Measurements from ENCODE around the gene PACS1. TPM values are rescaled to one million over a fixed set of nuclear protein-coding genes. Genes with fewer than 3 reads are reported as not detected.

PACS1 gene
- total RNA-seq, 1 experiment from 2014 or later: 33.5 TPM

- no peak for DNase-seq (ENCODE audit: unreplicated experiment)
- peaks cover 12% of the 10 kb centered on the region for H3K4me1 Mint-ChIP-seq (ENCODE audit: insufficient read depth, unreplicated experiment)
- CTCF ChIA-PET: interaction anchor here (0.6 to 1.7 kb wide), 5 partner anchors 13 to 297 kb away, joined by 3 to 7 read pairs (median 4); no protein-coding TSS in a partner anchor
- H3K36me3 Mint-ChIP-seq (ENCODE audit: insufficient read depth, unreplicated experiment): peaks cover 7% of the 10 kb centered on the region
- intact Hi-C loops (cut with micrococcal nuclease): loop anchor here (2.0 kb wide), 1 partner anchor 25 kb away; no protein-coding TSS in a partner anchor
- POLR2A ChIA-PET: interaction anchor here (0.7 to 4.6 kb wide), 17 partner anchors 8 to 151 kb away, joined by 3 to 27 read pairs (median 6); partner anchors contain the start of genes B4GAT1, BRMS1, MRPL11 and RAB1B
- TF ChIP-seq CTCF (IDR thresholded peaks at IDR 0.05; ENCODE audit: unreplicated experiment): no peak
- peak overlapping the region; percentile 95 for H3K27ac Mint-ChIP-seq (ENCODE audit: low read depth, unreplicated experiment)
- no peaks in the 10 kb centered on the region for H3K9me3 Mint-ChIP-seq (ENCODE audit: unreplicated experiment)
- BruUV-seq (replicated peaks): TSS peak; percentile 41
- peak overlapping the region; percentile 90 for H3K4me3 Mint-ChIP-seq (ENCODE audit: unreplicated experiment)
- H3K27me3 Mint-ChIP-seq (ENCODE audit: insufficient read depth, unreplicated experiment): peaks cover 10% of the 10 kb centered on the region
Observed at GRCh38 chr11:66287889-66288670, 218.0 kb downstream of the PACS1 start.

DNA sequence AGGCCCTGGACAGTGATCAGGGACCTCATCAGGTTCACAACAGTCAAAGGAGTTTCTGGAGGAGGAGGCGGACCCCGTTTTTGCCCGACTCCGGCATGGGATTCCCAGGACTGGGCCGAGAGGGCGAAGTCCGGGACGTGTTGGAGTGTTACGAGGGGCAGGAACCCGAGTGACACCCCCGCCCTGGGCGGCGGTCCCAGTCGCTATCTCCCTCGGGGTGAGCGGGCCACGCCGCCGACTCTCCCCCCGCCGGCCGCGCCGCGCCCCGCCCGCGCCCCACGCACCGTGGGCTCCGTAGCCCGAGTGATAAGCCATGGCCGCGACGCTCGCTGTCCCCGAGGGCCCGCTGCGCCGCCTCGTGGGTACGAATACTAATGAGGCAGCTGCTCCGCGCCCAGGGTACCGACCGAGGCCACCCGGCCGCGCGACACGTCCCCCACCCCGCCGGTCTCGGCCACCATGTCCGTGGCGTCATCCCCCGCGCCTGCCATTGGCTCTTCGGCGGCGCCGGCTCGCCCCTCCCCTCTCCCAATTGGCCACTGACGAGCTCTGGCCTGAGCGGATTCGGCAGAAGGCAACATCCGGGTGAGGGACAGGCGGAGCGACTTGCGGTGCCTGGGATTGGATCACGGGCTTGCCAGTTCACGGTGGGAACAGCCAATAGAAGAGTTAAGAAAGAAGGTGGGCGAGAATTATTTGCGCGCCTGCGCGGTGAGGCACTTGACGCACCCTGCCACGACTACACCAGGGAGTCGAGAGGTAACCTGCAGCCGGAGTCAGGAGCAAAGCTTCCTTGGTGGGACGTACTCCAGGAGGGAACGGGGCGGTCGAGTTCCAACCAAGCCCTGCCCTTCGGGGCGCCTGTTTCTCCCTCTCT is 218.8 kb downstream of the PACS1 start, which contains the start of gene YIF1A:
Gene YIF1A, minus strand, starts transcription at position 473 of the 877 bp plus-strand sequence. Its CDS starts 158 bp downstream, at position 315.
- BruUV-seq (replicated peaks): no TSS peak
- peaks cover 7% of the 10 kb centered on the region for H3K36me3 Mint-ChIP-seq (ENCODE audit: insufficient read depth, unreplicated experiment)
- CTCF ChIA-PET: interaction anchor here (0.5 to 1.7 kb wide), 7 partner anchors 22 to 296 kb away, joined by 3 to 7 read pairs (median 3); no protein-coding TSS in a partner anchor
- peaks cover 13% of the 10 kb centered on the region for H3K27me3 Mint-ChIP-seq (ENCODE audit: insufficient read depth, unreplicated experiment)
- POLR2A ChIA-PET: interaction anchor here (0.6 to 4.6 kb wide), 37 partner anchors 9 to 1913 kb away, joined by 3 to 27 read pairs (median 4); partner anchors contain the start of genes B4GAT1, BRMS1, CD248 and DPP3
- TF ChIP-seq CTCF (IDR thresholded peaks at IDR 0.05; ENCODE audit: unreplicated experiment): no peak
- peaks cover 12% of the 10 kb centered on the region for H3K4me1 Mint-ChIP-seq (ENCODE audit: insufficient read depth, unreplicated experiment)
- DNase-seq (ENCODE audit: unreplicated experiment): peak; percentile 99
- peak within 1 kb of the TSS; percentile 95 for H3K27ac Mint-ChIP-seq (ENCODE audit: low read depth, unreplicated experiment)
- no peaks in the 10 kb centered on the region for H3K9me3 Mint-ChIP-seq (ENCODE audit: unreplicated experiment)
- intact Hi-C loops (cut with micrococcal nuclease): loop anchor here (1.0 to 2.0 kb wide), 2 partner anchors 21 to 24 kb away; partner anchors contain the start of gene RAB1B
- peak within 1 kb of the TSS; percentile 90 for H3K4me3 Mint-ChIP-seq (ENCODE audit: unreplicated experiment)

GRCh38 chr11:66289548-66290329 is 219.7 kb downstream of the PACS1 start:
- H3K9me3 Mint-ChIP-seq (ENCODE audit: unreplicated experiment): no peaks in the 10 kb centered on the region
- DNase-seq (ENCODE audit: unreplicated experiment): no peak
- intact Hi-C loops (cut with micrococcal nuclease): loop anchor here (1.0 to 2.0 kb wide), 2 partner anchors 21 to 23 kb away; partner anchors contain the start of gene RAB1B

More at GRCh38 chr11:66289548-66290329, 219.7 kb downstream of the PACS1 start:
- CTCF ChIA-PET: interaction anchor here (0.5 to 1.7 kb wide), 5 partner anchors 10 to 97 kb away, joined by 3 to 4 read pairs (median 3); no protein-coding TSS in a partner anchor
- TSS peak; percentile 83 for BruUV-seq (replicated peaks)
- POLR2A ChIA-PET: interaction anchor here (0.6 to 4.6 kb wide), 33 partner anchors 8 to 1914 kb away, joined by 3 to 27 read pairs (median 4); partner anchors contain the start of genes B4GAT1, BRMS1, CD248 and DPP3
- H3K36me3 Mint-ChIP-seq (ENCODE audit: insufficient read depth, unreplicated experiment): peaks cover 7% of the 10 kb centered on the region
- H3K27ac Mint-ChIP-seq (ENCODE audit: low read depth, unreplicated experiment): peak overlapping the region; percentile 95
- H3K4me3 Mint-ChIP-seq (ENCODE audit: unreplicated experiment): peak overlapping the region; percentile 90
- no peak for TF ChIP-seq CTCF (IDR thresholded peaks at IDR 0.05; ENCODE audit: unreplicated experiment)
- H3K27me3 Mint-ChIP-seq (ENCODE audit: insufficient read depth, unreplicated experiment): peaks cover 13% of the 10 kb centered on the region
- H3K4me1 Mint-ChIP-seq (ENCODE audit: insufficient read depth, unreplicated experiment): peaks cover 12% of the 10 kb centered on the region

Data from MCF 10A (cell line).